HepG2 (cell line): ENCODE results near the gene PHF19. TPM values are rescaled to one million over a fixed set of nuclear protein-coding genes. Genes with fewer than 3 reads are reported as not detected.

Source experiments
- ATAC-seq: fragments of 200-7000 bp; cut with Tn5 transposase; 3 replicates; pipeline ENCODE4 v1.9.1; 2020; ENCODE audit warnings: mild to moderate bottlenecking, moderate library complexity
- BruUV-seq: library from RNA; stranded (reverse); fragments of 400-500 nt; replicated peaks from 2 replicates; lab custom pipeline; 2021; lab: Mats Ljungman, UMichigan
- CTCF ChIA-PET: fragments of 300-600 bp; formaldehyde crosslinking; extraction: SDS; loops from one replicate; lab custom pipeline; 2021; ENCODE audit warnings: low total read pairs, inconsistent platforms, low intra/inter-chr PET ratio; lab: Yijun Ruan, JAX
- POLR2A ChIA-PET: fragments of 350-600 bp; sonication (Branson Sonifier 250); formaldehyde crosslinking; loops from one replicate; lab custom pipeline; 2020; ENCODE audit warnings: antibody characterized with exemption, inconsistent platforms; lab: Yijun Ruan, JAX
- DNase-seq: peaks from one replicate; pipeline ENCODE4 v3.0.0-alpha.2; 2015; ENCODE audit warnings: low spot score
- FAIRE-seq: peaks from 3 replicates; lab custom pipeline; 2011; peaks lifted over from hg19 to GRCh38; lab: Jason Lieb, UNC
- H2AFZ ChIP-seq: one replicate; pipeline ENCODE4 v1.6.1; 2011; ENCODE audit warnings: low read length, inconsistent platforms
- H3K27ac ChIP-seq: fragments of 300-600 bp; 3 replicates; pipeline ENCODE4 v1.8.0; 2011; ENCODE audit warnings: mixed run types, mild to moderate bottlenecking, mixed read lengths, low read length, inconsistent platforms; ENCODE audit not compliant: insufficient read depth; ENCODE audit errors: extremely low read length
- H3K27me3 ChIP-seq, 2 experiments: fragments of 200-600 bp in 1 of 2; 2 replicates in 1 of 2; 3 replicates in 1 of 2; pipeline versions ENCODE4 v1.6.0 to v1.8.0; 2011; ENCODE audit warnings: low read length in 2 of 2, mild to moderate bottlenecking in 2 of 2, moderate library complexity in 2 of 2, inconsistent platforms in 1 of 2; ENCODE audit not compliant: insufficient read depth in 2 of 2, control insufficient read depth in 1 of 2
- H3K36me3 ChIP-seq, 2 experiments: fragments of 200-600 bp in 1 of 2; replicated peaks in 1 of 2; 2 replicates in 1 of 2; 3 replicates in 1 of 2; pipeline versions ENCODE4 v1.5.1 to v1.8.0; 2011; ENCODE audit warnings: low read length in 2 of 2, inconsistent platforms in 1 of 2; ENCODE audit not compliant: insufficient read depth in 2 of 2, control insufficient read depth in 1 of 2
- H3K4me1 ChIP-seq: 2 replicates; pipeline ENCODE4 v1.5.1; 2012; ENCODE audit warnings: low read length, inconsistent platforms; ENCODE audit not compliant: insufficient read depth
- H3K4me2 ChIP-seq: 2 replicates; pipeline ENCODE4 v1.6.0; 2011; ENCODE audit warnings: low read depth, low read length, inconsistent platforms
- H3K4me3 ChIP-seq, 3 experiments: fragments of 200-600 bp in 1 of 3; sonication (generic), shearing (Covaris generic) in 1 of 3; replicated peaks in 1 of 3; 2 replicates each; pipeline ENCODE4 v1.5.1; 2011 to 2016; ENCODE audit warnings: low read length in 3 of 3, inconsistent platforms in 2 of 3, low read depth in 2 of 3, mild to moderate bottlenecking in 2 of 3, control low read depth in 1 of 3, mixed read lengths in 1 of 3; ENCODE audit not compliant: insufficient read depth in 1 of 3
- H3K79me2 ChIP-seq: one replicate; pipeline ENCODE4 v1.6.1; 2011; ENCODE audit warnings: low read length, inconsistent platforms; ENCODE audit not compliant: insufficient read depth
- H3K9ac ChIP-seq: 2 replicates; pipeline ENCODE4 v1.6.0; 2011; ENCODE audit warnings: mild to moderate bottlenecking, low read depth, low read length, inconsistent platforms; ENCODE audit not compliant: insufficient read depth
- H3K9me3 ChIP-seq: 2 replicates; pipeline ENCODE4 v1.5.1; 2012; ENCODE audit warnings: mild to moderate bottlenecking, low read length
- H4K20me1 ChIP-seq: 2 replicates; pipeline ENCODE4 v1.6.0; 2011; ENCODE audit warnings: inconsistent platforms, mild to moderate bottlenecking, low read length, moderate library complexity; ENCODE audit not compliant: insufficient read depth
- CBX5 ChIP-seq: sonication (generic); formaldehyde crosslinking; IDR thresholded peaks from 2 replicates; pipeline ENCODE4 v1.4.0; 2020; ENCODE audit warnings: missing genetic modification reagents, borderline replicate concordance
- ELF4 ChIP-seq: sonication (generic); formaldehyde crosslinking; IDR thresholded peaks from 2 replicates; pipeline ENCODE4 v1.5.0; 2020; ENCODE audit warnings: missing genetic modification reagents, mild to moderate bottlenecking, moderate library complexity, borderline replicate concordance
- EZH2 ChIP-seq: conservative IDR thresholded peaks from 2 replicates; pipeline ENCODE4 v1.6.1; 2012; ENCODE audit warnings: mild to moderate bottlenecking, low read depth, low read length, moderate library complexity
- KLF11 ChIP-seq: IDR thresholded peaks from 2 replicates; pipeline ENCODE4 v1.6.1; 2016; ENCODE audit warnings: missing compliant biosample characterization
- MXD1 ChIP-seq: sonication (generic); formaldehyde crosslinking; IDR thresholded peaks from 2 replicates; pipeline ENCODE4 v1.4.0; 2020; ENCODE audit warnings: mild to moderate bottlenecking, missing genetic modification reagents
- NAIF1 ChIP-seq: sonication (generic); formaldehyde crosslinking; IDR thresholded peaks from 2 replicates; pipeline ENCODE4 v1.5.0; 2020; ENCODE audit warnings: mild to moderate bottlenecking, missing genetic modification reagents, borderline replicate concordance
- NPAS2 ChIP-seq: sonication (generic); formaldehyde crosslinking; IDR thresholded peaks from 2 replicates; pipeline ENCODE4 v1.8.0; 2022; ENCODE audit warnings: mild to moderate bottlenecking, missing genetic modification reagents, borderline replicate concordance
- NR2C2 ChIP-seq: sonication (generic); formaldehyde crosslinking; IDR thresholded peaks from 2 replicates; pipeline ENCODE4 v1.4.0; 2020; ENCODE audit warnings: missing genetic modification reagents, mild to moderate bottlenecking, moderate library complexity, borderline replicate concordance
- PHF21A ChIP-seq: sonication (generic); formaldehyde crosslinking; IDR thresholded peaks from 2 replicates; pipeline ENCODE4 v1.5.0; 2020; ENCODE audit warnings: mild to moderate bottlenecking, missing genetic modification reagents
- SKI ChIP-seq: fragments of 450-650 bp; IDR thresholded peaks from one replicate; pipeline ENCODE4 v1.6.1; 2018; ENCODE audit warnings: mild to moderate bottlenecking; ENCODE audit not compliant: partially characterized antibody
- SMARCE1 ChIP-seq: fragments of 450-650 bp; IDR thresholded peaks from 2 replicates; pipeline ENCODE4 v1.6.1; 2017; ENCODE audit warnings: borderline replicate concordance
- SOX6 ChIP-seq, 2 experiments: fragments of 450-650 bp in 1 of 2; sonication (generic) in 1 of 2; formaldehyde crosslinking in 1 of 2; IDR thresholded peaks; 2 replicates each; pipeline versions ENCODE4 v1.4.0 to v1.6.1; 2017 to 2020; ENCODE audit warnings: antibody characterized with exemption in 1 of 2, mild to moderate bottlenecking in 1 of 2, missing genetic modification reagents in 1 of 2
- YY1 ChIP-seq: IDR thresholded peaks from 2 replicates; pipeline ENCODE4 v1.6.1; 2011; ENCODE audit warnings: low read length, low read depth, moderate library complexity, mild to moderate bottlenecking; ENCODE audit not compliant: insufficient read depth, insufficient replicate concordance
- ZFY ChIP-seq: sonication (generic); formaldehyde crosslinking; IDR thresholded peaks from 2 replicates; pipeline ENCODE4 v1.4.0; 2020; ENCODE audit warnings: missing genetic modification reagents
- ZNF101 ChIP-seq: sonication (generic); formaldehyde crosslinking; IDR thresholded peaks from 2 replicates; pipeline ENCODE4 v1.4.0; 2020; ENCODE audit warnings: mild to moderate bottlenecking, low read depth, missing genetic modification reagents, borderline replicate concordance
- ZNF337 ChIP-seq: sonication (generic); formaldehyde crosslinking; IDR thresholded peaks from 2 replicates; pipeline ENCODE4 v1.5.1; 2020; ENCODE audit warnings: missing genetic modification reagents, low read depth, mild to moderate bottlenecking, borderline replicate concordance
- ZNF550 ChIP-seq: sonication (generic); formaldehyde crosslinking; IDR thresholded peaks from 2 replicates; pipeline ENCODE4 v1.4.0; 2020; ENCODE audit warnings: mild to moderate bottlenecking, missing genetic modification reagents, borderline replicate concordance
- ZNF7 ChIP-seq: IDR thresholded peaks from 2 replicates; pipeline ENCODE4 v1.6.1; 2016; ENCODE audit warnings: missing biosample characterization, missing genetic modification reagents
- WGBS: methylation state at CpG from one replicate; pipeline ENCODE4 v1.1.6; 2017; ENCODE audit warnings: low lambda C conversion rate; 5-methylcytosine and 5-hydroxymethylcytosine counted together
- in situ Hi-C: cut with HindIII; loops from 2 replicates; pipeline ENCODE4 v1.10.0; 2017; ENCODE audit warnings: low pct_unique_long_range_greater_than_20kb; ENCODE audit not compliant: extremely low pct_ligation_motif_present
- intact Hi-C: fragments of 100-400 bp; cut with micrococcal nuclease; formaldehyde crosslinking; loops from one replicate; pipeline ENCODE4 v1.10.0; 2022; ENCODE audit not compliant: unreplicated experiment
- polyA plus RNA-seq, 8 experiments: library from polyadenylated mRNA; depleted of rRNA in 3 of 8; stranded (reverse) in 7 of 8; unstranded in 1 of 8; fragments of >200 nt; fragmentation: Illumina TruSeq in 4 of 8; extraction: Trizol in 4 of 8; gene quantifications; 2 replicates each; pipeline versions ENCODE4 v1.2.1 to v1.2.3, GENCODE V29; 2011 to 2016; ENCODE audit warnings: low read depth in 4 of 8, missing spikeins in 1 of 8, mixed read lengths in 1 of 8; ENCODE audit not compliant: insufficient read depth in 1 of 8
- total RNA-seq, 5 experiments: library from RNA; depleted of rRNA; stranded (reverse); fragments of >200 nt; fragmentation: Illumina TruSeq; extraction: Trizol; gene quantifications; 2 replicates each; pipeline ENCODE4 v1.2.3, GENCODE V29; 2016; ENCODE audit warnings: low read depth in 1 of 5
- TF ChIP-seq, protein P1 (sequence below): IDR thresholded peaks from 2 replicates; pipeline ENCODE4 v1.6.1; 2012; ENCODE audit warnings: low read length, improper control_type of control experiment

PHF19 gene
- total and polyA plus RNA-seq, 2 of the 13 experiments (the other 11 are each of a cell fraction or from before 2014, with no cell fraction given) = 29.7 to 41.3 TPM

DNA sequence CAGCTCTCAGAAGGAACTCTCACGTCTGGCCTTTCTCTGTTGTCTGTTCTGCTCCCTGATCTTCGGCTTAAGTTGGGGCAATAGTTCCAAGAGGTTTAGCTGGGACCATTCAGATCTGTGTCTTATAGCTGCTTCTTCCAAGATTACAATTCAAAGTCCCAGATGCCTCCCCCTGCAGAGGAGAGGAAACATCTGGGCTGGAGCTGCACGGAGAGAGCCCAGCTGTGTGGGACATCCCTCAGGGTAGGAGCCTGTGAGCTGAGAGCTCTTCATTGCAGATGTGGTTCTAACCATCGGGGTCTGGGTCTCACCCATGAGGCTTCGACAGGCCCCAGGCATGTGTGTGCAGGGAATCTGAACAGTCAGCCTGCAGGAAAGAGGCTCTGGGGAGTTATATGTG lies 9.0 kb upstream of the PHF19 start:
- Histone ChIP-seq H2AFZ (no peak overlapping the region), H3K4me1 (peaks cover 29% of the 10 kb centered on the region), H3K27ac (no peak overlapping the region), H3K79me2 (no peaks in the 10 kb centered on the region), H3K4me2 (no peak overlapping the region), H3K36me3 (no peaks in the 10 kb centered on the region), H3K4me3 (no peak overlapping the region), H4K20me1 (no peaks in the 10 kb centered on the region), H3K9ac (no peak overlapping the region), H3K9me3 (no peaks in the 10 kb centered on the region), H3K27me3 (0 out of 5 replicates have a peak, but pooled peaks cover 0 to 3% of the 10 kb centered on the region in 2 experiments)
- no peak; the same call in 2 of the 3 replicates for ATAC-seq
- intact Hi-C loops = no loop called here
- no peak for DNase-seq
- CTCF ChIA-PET = no interaction called here
- no TSS peak for BruUV-seq
- 59% methylated on average over 5 of the region's 5 CpGs for WGBS
- POLR2A ChIA-PET = interaction anchor here (0.5 kb wide), 1 partner anchor 10 kb away, joined by 3 read pairs; no protein-coding TSS in a partner anchor
- no peak for FAIRE-seq
- in situ Hi-C loops = no loop called here
- TF ChIP-seq SMARCE1 (no peak), NAIF1 (no peak), ZNF7 (CRISPR knock-in tag) (no peak), ZFY (CRISPR knock-in tag) (no peak), SOX6 (IDR thresholded peaks at IDR 0.05) (no peak), SOX6 (CRISPR knock-in tag; IDR thresholded peaks at IDR 0.05) (no peak), EZH2 (no peak), NPAS2 (CRISPR knock-in tag) (no peak), YY1 (no peak), MXD1 (CRISPR knock-in tag) (no peak), ZNF101 (CRISPR knock-in tag) (no peak), NR2C2 (CRISPR knock-in tag) (no peak), ZNF337 (CRISPR knock-in tag) (no peak), SKI (no peak), ELF4 (CRISPR knock-in tag) (no peak), ZNF550 (no peak), KLF11 (CRISPR knock-in tag) (no peak), CBX5 (CRISPR knock-in tag) (no peak), PHF21A (CRISPR knock-in tag) (no peak)
- TF ChIP-seq, protein P1, sequence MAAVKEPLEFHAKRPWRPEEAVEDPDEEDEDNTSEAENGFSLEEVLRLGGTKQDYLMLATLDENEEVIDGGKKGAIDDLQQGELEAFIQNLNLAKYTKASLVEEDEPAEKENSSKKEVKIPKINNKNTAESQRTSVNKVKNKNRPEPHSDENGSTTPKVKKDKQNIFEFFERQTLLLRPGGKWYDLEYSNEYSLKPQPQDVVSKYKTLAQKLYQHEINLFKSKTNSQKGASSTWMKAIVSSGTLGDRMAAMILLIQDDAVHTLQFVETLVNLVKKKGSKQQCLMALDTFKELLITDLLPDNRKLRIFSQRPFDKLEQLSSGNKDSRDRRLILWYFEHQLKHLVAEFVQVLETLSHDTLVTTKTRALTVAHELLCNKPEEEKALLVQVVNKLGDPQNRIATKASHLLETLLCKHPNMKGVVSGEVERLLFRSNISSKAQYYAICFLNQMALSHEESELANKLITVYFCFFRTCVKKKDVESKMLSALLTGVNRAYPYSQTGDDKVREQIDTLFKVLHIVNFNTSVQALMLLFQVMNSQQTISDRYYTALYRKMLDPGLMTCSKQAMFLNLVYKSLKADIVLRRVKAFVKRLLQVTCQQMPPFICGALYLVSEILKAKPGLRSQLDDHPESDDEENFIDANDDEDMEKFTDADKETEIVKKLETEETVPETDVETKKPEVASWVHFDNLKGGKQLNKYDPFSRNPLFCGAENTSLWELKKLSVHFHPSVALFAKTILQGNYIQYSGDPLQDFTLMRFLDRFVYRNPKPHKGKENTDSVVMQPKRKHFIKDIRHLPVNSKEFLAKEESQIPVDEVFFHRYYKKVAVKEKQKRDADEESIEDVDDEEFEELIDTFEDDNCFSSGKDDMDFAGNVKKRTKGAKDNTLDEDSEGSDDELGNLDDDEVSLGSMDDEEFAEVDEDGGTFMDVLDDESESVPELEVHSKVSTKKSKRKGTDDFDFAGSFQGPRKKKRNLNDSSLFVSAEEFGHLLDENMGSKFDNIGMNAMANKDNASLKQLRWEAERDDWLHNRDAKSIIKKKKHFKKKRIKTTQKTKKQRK = no peak
